Skeletal muscle satellite cell (primary cell): ENCODE results near the gene CLEC16A.

Experiments used
- H3K27me3 ChIP-seq: 2 replicates; pipeline ENCODE4 v1.7.0; 2013; ENCODE audit warnings: low read length; ENCODE audit not compliant: control insufficient read depth, insufficient read depth
- H3K36me3 ChIP-seq: 2 replicates; pipeline ENCODE4 v1.7.0; 2013; ENCODE audit warnings: mild to moderate bottlenecking, control low read depth, low read length; ENCODE audit not compliant: insufficient read depth
- H3K4me1 ChIP-seq: 2 replicates; pipeline ENCODE4 v1.7.0; 2013; ENCODE audit warnings: low read length; ENCODE audit not compliant: control insufficient read depth, insufficient read depth
- H3K4me2 ChIP-seq: 2 replicates; pipeline ENCODE4 v1.7.0; 2013; ENCODE audit warnings: mild to moderate bottlenecking, low read length
- H3K4me3 ChIP-seq: 2 replicates; pipeline ENCODE4 v1.7.0; 2013; ENCODE audit warnings: low read length
- H3K9ac ChIP-seq: 2 replicates; pipeline ENCODE4 v1.7.0; 2013; ENCODE audit warnings: mild to moderate bottlenecking, low read depth, low read length, moderate library complexity
- H3K9me3 ChIP-seq: replicated peaks from 2 replicates; pipeline ENCODE4 v1.7.0; 2013; ENCODE audit warnings: mild to moderate bottlenecking, control low read depth, low read length

CLEC16A gene

DNA sequence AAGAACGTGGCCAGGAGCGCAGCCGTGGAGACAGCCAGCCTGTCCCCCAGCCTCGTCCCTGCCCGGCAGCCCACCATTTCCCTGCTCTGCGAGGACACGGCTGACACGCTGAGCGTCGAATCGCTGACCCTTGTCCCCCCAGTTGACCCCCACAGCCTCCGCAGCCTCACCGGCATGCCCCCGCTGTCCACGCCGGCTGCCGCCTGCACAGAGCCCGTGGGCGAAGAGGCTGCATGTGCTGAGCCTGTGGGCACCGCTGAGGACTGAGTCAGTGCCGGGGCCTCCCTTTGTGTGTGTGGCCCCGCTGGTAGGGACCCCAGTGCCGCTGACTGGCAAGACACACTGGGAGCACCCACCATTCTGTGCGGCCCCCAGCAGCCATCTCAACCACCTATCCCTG is 234.1 kb downstream of the CLEC16A start:
- Histone ChIP-seq H3K36me3 (peaks cover 3% of the 10 kb centered on the region), H3K9me3 (no peaks in the 10 kb centered on the region), H3K4me3 (no peak overlapping the region), H3K9ac (no peak overlapping the region), H3K4me2 (no peak overlapping the region), H3K4me1 (peaks cover 10% of the 10 kb centered on the region), H3K27me3 (no peaks in the 10 kb centered on the region)

GRCh38 chr16:11179574-11179973 is 235.2 kb downstream of the CLEC16A start:
- no peak overlapping the region for H3K4me3 ChIP-seq
- H3K27me3 ChIP-seq = no peaks in the 10 kb centered on the region
- H3K4me2 ChIP-seq = no peak overlapping the region
- H3K9ac ChIP-seq = no peak overlapping the region
- no peaks in the 10 kb centered on the region for H3K9me3 ChIP-seq
- peaks cover 10% of the 10 kb centered on the region for H3K4me1 ChIP-seq
- peaks cover 3% of the 10 kb centered on the region for H3K36me3 ChIP-seq

- no peaks in the 10 kb centered on the region for H3K9me3 ChIP-seq
- H3K4me1 ChIP-seq = peaks cover 10% of the 10 kb centered on the region
- no peaks in the 10 kb centered on the region for H3K27me3 ChIP-seq
- H3K36me3 ChIP-seq = peaks cover 3% of the 10 kb centered on the region
- H3K4me2 ChIP-seq = no peak overlapping the region
- no peak overlapping the region for H3K9ac ChIP-seq
- no peak overlapping the region for H3K4me3 ChIP-seq
Measured at GRCh38 chr16:11180489-11180888, 236.1 kb downstream of the CLEC16A start.

GRCh38 chr16:11181242-11181898 is 237.0 kb downstream of the CLEC16A start:
- Histone ChIP-seq H3K9me3 (no peaks in the 10 kb centered on the region), H3K36me3 (peaks cover 3% of the 10 kb centered on the region), H3K9ac (no peak overlapping the region), H3K4me3 (no peak overlapping the region), H3K4me2 (no peak overlapping the region), H3K27me3 (no peaks in the 10 kb centered on the region), H3K4me1 (peaks cover 10% of the 10 kb centered on the region)

- no peak overlapping the region for H3K9ac ChIP-seq
- H3K9me3 ChIP-seq = no peaks in the 10 kb centered on the region
- H3K4me3 ChIP-seq = no peak overlapping the region
- H3K4me1 ChIP-seq = peaks cover 10% of the 10 kb centered on the region
- no peak overlapping the region for H3K4me2 ChIP-seq
- peaks cover 3% of the 10 kb centered on the region for H3K36me3 ChIP-seq
- H3K27me3 ChIP-seq = no peaks in the 10 kb centered on the region
Measured at GRCh38 chr16:11181899-11182279, 237.5 kb downstream of the CLEC16A start.

GRCh38 chr16:11182411-11182810 is 238.0 kb downstream of the CLEC16A start:
- Histone ChIP-seq H3K9me3 (no peaks in the 10 kb centered on the region), H3K9ac (no peak overlapping the region), H3K4me2 (no peak overlapping the region), H3K27me3 (no peaks in the 10 kb centered on the region), H3K36me3 (peaks cover 3% of the 10 kb centered on the region), H3K4me1 (peaks cover 10% of the 10 kb centered on the region), H3K4me3 (no peak overlapping the region)

DNA sequence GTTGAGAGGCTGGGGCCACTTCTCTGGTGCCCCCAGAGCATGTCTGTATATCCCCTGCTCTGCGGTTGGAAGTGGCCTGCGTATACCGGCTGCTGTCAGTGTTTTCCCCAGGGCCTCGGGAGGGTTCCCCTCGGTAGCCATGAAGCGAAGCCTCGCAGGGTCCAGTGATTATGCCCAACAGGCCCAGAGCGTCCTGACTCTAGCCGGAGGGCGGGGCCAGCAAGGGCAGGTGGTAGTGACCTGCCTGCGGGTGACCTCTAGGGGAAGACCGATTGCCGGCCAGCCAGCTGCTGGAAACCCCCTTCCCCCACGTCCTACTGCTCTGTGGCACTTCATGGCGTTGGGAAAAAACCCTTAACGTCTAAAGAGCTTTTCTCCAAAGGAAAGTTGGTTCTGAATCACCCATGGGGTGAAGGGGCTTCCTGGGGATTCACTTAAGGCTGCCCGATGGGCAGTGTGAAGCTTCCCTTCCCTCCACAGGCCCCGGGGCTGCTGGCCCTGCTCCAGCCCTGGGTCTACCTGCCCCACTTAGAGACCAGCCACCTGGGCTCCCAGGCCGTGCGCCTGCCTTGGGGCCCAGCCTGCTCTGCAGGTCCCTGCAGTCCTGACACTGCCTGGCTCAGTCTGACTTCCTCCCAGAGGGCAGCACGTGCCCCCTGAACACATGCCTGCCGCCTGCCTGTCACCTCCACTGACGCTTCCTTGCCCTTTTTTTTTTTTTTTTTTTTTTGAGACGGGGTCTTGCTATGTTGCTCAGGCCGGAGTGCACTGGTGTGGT is 238.9 kb downstream of the CLEC16A start:
- H3K9me3 ChIP-seq = no peaks in the 10 kb centered on the region

DNA sequence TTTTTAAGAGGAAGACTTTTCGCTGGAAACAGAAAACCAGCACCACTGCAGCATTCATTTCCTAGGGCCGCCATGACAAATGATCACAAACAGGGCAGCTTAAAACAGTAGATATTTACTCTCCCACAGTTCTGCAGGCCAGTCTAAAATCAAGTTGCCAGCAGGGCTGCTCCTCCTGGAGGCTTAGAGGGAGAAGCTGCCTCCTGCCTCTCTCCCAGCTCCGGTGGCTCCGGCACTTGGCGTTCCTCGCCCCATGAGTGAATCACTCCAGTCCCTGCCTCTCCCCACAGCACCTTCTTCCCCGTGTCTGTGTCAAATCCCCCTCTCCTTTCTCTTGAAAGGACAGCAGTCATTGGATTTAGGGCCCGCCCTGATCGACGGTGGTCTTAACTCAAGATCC is 239.6 kb downstream of the CLEC16A start:
- H3K9ac ChIP-seq = no peak overlapping the region
- H3K4me1 ChIP-seq = peaks cover 10% of the 10 kb centered on the region
- no peak overlapping the region for H3K4me2 ChIP-seq
- H3K9me3 ChIP-seq = no peaks in the 10 kb centered on the region
- no peaks in the 10 kb centered on the region for H3K27me3 ChIP-seq
- no peak overlapping the region for H3K4me3 ChIP-seq
- peaks cover 3% of the 10 kb centered on the region for H3K36me3 ChIP-seq

More for the DNA sequence above, 238.9 kb downstream of the CLEC16A start:
- no peak overlapping the region for H3K4me2 ChIP-seq
- peaks cover 3% of the 10 kb centered on the region for H3K36me3 ChIP-seq
- H3K4me1 ChIP-seq = peaks cover 10% of the 10 kb centered on the region
- H3K27me3 ChIP-seq = no peaks in the 10 kb centered on the region
- H3K4me3 ChIP-seq = no peak overlapping the region
- H3K9ac ChIP-seq = no peak overlapping the region

GRCh38 chr16:11187522-11188023 is 243.2 kb downstream of the CLEC16A start:
- Histone ChIP-seq H3K4me2 (no peak overlapping the region), H3K4me3 (no peak overlapping the region), H3K27me3 (no peaks in the 10 kb centered on the region), H3K36me3 (peaks cover under 1% of the 10 kb centered on the region), H3K4me1 (peaks cover 17% of the 10 kb centered on the region), H3K9me3 (no peaks in the 10 kb centered on the region), H3K9ac (no peak overlapping the region)

- no peak overlapping the region for H3K4me3 ChIP-seq
- H3K9ac ChIP-seq = no peak overlapping the region
- peaks cover 17% of the 10 kb centered on the region for H3K4me1 ChIP-seq
- no peaks in the 10 kb centered on the region for H3K9me3 ChIP-seq
- H3K27me3 ChIP-seq = no peaks in the 10 kb centered on the region
- no peaks in the 10 kb centered on the region for H3K36me3 ChIP-seq
- no peak overlapping the region for H3K4me2 ChIP-seq
Measured at GRCh38 chr16:11188801-11189740, 244.7 kb downstream of the CLEC16A start.
